ENCODE results near the gene PLEKHG3.

DNA sequence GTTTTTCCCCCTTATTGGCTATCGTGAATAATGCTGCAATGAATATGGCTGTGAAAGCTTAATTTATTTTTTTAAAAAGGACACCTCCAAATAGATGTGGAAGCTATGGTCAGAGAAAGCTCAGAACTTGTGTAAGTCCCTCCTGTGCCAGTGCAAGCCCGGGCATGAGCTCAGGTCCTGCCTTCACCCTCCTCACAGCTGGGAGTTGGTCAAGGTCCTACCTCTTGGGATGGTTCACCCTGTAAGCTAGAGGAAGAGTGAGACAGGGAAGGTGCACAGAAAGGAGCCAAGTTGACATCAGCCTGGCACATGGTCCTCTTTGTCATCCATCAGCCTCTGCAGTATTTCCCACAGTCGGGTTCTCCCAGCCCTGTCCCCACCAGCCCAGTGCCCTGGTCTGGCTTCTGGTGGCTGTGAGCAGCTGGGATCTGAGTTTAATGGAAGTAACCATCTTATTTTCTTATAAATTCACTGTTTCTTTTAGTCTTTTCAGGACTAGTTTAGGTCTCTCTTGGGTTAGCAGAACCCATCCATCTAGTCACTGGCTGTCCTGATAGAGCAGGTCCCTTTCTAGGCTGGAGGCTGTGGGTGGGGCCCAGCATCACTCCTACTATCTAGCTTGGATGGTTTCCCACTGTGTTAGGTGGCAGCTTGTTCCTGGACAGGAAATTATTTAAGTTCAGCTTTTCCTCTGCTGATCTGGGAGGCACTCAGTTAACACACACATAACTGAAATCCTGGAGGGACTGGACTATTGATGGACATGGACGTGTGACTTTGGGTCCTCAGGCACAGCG lies 11.8 kb upstream of the PLEKHG3 start:
- TF ChIP-seq, protein P1, sequence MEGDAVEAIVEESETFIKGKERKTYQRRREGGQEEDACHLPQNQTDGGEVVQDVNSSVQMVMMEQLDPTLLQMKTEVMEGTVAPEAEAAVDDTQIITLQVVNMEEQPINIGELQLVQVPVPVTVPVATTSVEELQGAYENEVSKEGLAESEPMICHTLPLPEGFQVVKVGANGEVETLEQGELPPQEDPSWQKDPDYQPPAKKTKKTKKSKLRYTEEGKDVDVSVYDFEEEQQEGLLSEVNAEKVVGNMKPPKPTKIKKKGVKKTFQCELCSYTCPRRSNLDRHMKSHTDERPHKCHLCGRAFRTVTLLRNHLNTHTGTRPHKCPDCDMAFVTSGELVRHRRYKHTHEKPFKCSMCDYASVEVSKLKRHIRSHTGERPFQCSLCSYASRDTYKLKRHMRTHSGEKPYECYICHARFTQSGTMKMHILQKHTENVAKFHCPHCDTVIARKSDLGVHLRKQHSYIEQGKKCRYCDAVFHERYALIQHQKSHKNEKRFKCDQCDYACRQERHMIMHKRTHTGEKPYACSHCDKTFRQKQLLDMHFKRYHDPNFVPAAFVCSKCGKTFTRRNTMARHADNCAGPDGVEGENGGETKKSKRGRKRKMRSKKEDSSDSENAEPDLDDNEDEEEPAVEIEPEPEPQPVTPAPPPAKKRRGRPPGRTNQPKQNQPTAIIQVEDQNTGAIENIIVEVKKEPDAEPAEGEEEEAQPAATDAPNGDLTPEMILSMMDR (conservative IDR thresholded peaks at IDR 0.05): no peak
- TF ChIP-seq EZH2 (IDR thresholded peaks at IDR 0.05; ENCODE audit: low read depth): no peak
